GM10248 (cell line): ENCODE measurements around the gene TMEM144.

ENCODE experiments used
- CTCF ChIA-PET: fragments of 300-600 bp; sonication (Branson Sonifier 250); formaldehyde crosslinking; extraction: SDS; loops from one replicate; lab custom pipeline; 2021; ENCODE audit warnings: antibody characterized with exemption; lab: Yijun Ruan, JAX
- POLR2A ChIA-PET: fragments of 350-650 bp; sonication (Branson Sonifier 250); formaldehyde crosslinking; extraction: SDS; loops from one replicate; lab custom pipeline; 2020; ENCODE audit warnings: antibody characterized with exemption; lab: Yijun Ruan, JAX
- DNase-seq: peaks from one replicate; pipeline ENCODE4 v3.0.0; 2012; ENCODE audit errors: extremely low spot score
- TF ChIP-seq, protein P1 (sequence below): IDR thresholded peaks from 2 replicates; pipeline ENCODE4 v1.5.1; 2012; ENCODE audit warnings: mild to moderate bottlenecking, low read depth; ENCODE audit errors: extremely low read depth, missing control alignments, control extremely low read depth

TMEM144 gene

DNA sequence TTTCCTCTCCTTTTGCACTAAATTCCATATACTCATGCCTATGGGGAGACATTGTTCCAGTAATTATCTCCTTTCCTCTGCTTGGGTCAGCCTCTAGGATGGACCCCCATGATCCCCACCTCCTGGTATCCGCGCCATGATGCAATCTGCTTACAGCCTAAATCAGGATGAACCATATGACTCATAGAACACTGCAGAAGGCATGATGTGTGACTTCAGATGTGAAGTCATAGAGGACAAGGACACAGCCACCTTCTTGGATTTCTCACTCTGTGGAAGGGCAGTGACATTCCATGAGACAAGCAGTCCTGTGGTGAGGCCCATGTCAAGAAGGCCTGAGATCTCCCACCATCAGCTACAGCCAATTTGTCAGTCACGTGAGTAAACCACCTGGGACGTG is 9.0 kb upstream of the TMEM144 start:
- POLR2A ChIA-PET: interaction anchor here (0.6 kb wide), 1 partner anchor 96 kb away, joined by 3 read pairs; no protein-coding TSS in a partner anchor
- TF ChIP-seq, protein P1, sequence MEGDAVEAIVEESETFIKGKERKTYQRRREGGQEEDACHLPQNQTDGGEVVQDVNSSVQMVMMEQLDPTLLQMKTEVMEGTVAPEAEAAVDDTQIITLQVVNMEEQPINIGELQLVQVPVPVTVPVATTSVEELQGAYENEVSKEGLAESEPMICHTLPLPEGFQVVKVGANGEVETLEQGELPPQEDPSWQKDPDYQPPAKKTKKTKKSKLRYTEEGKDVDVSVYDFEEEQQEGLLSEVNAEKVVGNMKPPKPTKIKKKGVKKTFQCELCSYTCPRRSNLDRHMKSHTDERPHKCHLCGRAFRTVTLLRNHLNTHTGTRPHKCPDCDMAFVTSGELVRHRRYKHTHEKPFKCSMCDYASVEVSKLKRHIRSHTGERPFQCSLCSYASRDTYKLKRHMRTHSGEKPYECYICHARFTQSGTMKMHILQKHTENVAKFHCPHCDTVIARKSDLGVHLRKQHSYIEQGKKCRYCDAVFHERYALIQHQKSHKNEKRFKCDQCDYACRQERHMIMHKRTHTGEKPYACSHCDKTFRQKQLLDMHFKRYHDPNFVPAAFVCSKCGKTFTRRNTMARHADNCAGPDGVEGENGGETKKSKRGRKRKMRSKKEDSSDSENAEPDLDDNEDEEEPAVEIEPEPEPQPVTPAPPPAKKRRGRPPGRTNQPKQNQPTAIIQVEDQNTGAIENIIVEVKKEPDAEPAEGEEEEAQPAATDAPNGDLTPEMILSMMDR: no peak
- no peak for DNase-seq
- CTCF ChIA-PET: interaction anchor here (1.1 to 2.2 kb wide), 5 partner anchors 8 to 19 kb away, joined by 3 to 9 read pairs (median 5); partner anchors contain the start of gene TMEM144

DNA sequence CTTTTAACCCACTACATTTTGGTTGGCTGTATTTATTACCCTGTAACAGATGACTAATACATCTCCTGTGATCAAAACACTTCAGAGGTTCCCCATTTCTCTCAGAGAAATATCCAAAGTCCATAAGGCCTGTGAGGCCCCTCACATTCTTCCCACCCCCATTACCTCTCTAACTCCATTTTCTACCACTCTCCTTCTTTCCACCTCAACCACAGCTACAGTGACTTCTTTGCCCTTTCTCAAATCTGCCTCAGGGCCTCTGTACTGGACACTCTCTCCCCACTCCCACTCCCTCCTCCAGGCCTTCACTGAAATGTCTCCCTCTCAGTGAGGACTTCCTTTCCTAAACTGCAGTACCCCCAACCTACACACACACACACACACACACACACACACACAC is 8.4 kb upstream of the TMEM144 start:
- CTCF ChIA-PET: interaction anchor here (1.1 to 2.2 kb wide), 5 partner anchors 8 to 54 kb away, joined by 3 to 9 read pairs (median 5); partner anchors contain the start of gene TMEM144
- POLR2A ChIA-PET: no interaction called here
- DNase-seq: no peak
- TF ChIP-seq, protein P1: no peak

DNA sequence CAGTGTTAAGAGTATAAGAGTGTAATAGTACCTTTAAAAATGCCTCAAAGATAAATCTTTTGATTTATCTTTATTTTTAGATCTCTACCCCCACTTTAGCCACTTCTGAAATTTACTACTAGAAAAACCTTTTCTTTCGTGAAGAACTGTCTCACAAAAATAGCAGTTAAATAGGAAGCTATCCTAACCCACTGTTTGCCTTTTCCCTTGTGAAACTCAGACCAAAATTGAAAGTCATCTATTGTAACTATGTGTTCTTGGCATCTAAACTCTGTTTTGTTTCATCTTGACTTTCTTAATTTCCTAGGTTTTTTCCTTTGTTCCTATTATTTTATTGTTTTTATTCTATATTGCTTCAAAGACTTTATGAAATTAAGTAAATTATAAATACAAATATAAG is 7.8 kb upstream of the TMEM144 start:
- CTCF ChIA-PET: interaction anchor here (1.1 to 2.2 kb wide), 5 partner anchors 8 to 53 kb away, joined by 3 to 9 read pairs (median 5); partner anchors contain the start of gene TMEM144
- TF ChIP-seq, protein P1: no peak
- no peak for DNase-seq
- POLR2A ChIA-PET: no interaction called here

DNA sequence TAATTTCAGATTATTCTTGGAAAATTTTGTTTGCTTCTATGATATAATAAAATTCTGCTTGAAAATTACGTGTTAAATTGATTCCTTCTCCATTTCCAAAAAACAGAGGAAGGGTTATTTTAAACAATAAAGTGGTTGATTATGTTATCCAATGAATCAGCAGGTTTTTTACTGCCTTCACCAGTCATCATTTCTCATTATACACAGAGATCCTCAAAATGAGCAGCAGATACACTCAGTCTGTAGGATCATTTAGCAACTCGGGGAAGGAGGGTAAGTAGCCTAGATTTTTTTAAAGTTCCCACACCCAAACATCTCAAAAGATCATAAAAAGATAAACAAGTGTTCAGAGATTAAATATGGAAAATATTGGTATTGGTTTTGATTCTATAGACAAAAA is 6.8 kb upstream of the TMEM144 start:
- CTCF ChIA-PET: no interaction called here
- POLR2A ChIA-PET: no interaction called here
- DNase-seq: no peak
- TF ChIP-seq, protein P1: no peak

DNA sequence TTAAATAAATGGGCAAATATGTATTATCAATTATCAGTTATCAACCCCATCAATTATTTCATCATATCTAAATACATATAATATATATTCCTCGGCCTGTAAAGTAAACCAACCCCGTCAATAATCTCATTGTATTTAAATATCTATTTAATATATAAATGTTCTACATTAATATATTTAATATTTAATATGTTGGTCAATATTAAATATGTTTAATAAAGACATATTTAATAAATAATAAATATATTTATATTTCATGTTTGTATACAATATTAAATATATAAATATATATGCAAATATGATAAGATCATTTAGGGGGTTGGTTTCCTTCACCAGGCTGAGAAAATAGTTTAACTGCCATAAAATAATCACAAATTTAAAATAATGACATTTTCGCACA is 6.4 kb upstream of the TMEM144 start:
- POLR2A ChIA-PET: no interaction called here
- TF ChIP-seq, protein P1: no peak
- no peak for DNase-seq
- CTCF ChIA-PET: interaction anchor here (1.0 to 1.6 kb wide), 4 partner anchors 8 to 21 kb away, joined by 3 to 10 read pairs (median 5); no protein-coding TSS in a partner anchor

DNA sequence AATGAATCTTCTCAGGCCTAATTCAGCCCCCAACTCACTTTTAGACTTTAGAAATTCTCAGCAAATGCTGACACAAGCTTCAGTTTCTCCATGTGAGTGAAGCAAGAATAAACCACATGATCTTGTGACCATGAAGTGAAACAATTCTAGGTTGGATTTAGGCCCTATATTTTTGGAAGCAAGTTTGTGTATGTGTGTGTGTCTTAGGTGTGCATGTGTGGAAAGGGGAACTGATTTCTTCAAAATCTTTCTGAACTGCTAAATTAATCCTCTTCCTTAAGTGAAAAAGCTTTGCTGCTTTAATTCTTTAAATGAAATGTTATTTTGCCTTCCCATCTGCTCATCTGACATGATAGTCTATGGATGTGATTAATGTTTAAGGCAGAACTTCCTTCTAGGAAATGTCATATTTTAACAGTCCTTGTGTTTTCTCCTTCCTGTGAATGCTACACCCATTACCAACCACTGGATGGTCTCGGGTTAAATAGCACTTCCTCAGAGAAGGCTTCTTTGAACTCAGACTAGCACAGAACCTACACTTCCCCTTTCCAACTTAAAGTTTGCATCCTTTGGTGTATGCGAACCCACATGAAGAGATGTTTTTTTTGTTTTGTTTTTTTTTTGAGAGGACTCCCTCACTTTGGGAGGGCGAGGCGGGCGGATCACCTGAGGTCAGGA is 1.2 kb upstream of the TMEM144 start:
- TF ChIP-seq, protein P1: no peak
- ChIA-PET POLR2A (no interaction called here), CTCF (interaction anchor here (3.3 kb wide), 1 partner anchor 16 kb away, joined by 17 read pairs; no protein-coding TSS in a partner anchor)
- peak; percentile 30 for DNase-seq
